Activated effector memory CD4-positive, alpha-beta T cell treated with anti-CD3 and anti-CD28 coated beads, Interleukin-2, amount 50 U/mL, for 16 hours (primary cell): ENCODE data around the gene TSSK2.

Experiments used
- DNase-seq: peaks from one replicate; pipeline ENCODE4 v3.0.0-alpha.2; 2020

TSSK2 gene

GRCh38 chr22:19125474-19126308 is 5.4 kb upstream of the TSSK2 start:
- DNase-seq = no peak

GRCh38 chr22:19126309-19127273 is 4.5 kb upstream of the TSSK2 start:
- DNase-seq = no peak

- DNase-seq = no peak
Observed at GRCh38 chr22:19127329-19128008, 3.6 kb upstream of the TSSK2 start.

DNA sequence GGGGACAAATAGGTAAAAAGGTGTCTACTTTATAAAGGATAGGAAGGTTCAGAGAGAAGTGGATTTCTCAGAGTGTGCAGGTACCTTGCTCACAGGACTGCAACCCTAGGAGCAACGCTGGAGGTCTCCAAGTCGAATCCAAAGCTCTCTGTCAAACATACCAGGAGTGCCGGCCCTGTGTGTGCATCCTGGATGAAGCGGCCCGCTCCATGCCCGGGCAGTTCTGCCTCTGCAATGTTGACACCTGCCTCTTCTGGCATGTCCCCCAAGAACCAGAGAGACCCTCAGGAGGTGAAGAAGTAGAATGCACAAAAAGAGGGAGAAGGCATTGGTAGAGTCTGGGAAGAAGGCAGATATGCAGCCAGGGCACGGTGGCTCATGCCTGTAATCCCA is 3.1 kb upstream of the TSSK2 start:
- no peak for DNase-seq

DNA sequence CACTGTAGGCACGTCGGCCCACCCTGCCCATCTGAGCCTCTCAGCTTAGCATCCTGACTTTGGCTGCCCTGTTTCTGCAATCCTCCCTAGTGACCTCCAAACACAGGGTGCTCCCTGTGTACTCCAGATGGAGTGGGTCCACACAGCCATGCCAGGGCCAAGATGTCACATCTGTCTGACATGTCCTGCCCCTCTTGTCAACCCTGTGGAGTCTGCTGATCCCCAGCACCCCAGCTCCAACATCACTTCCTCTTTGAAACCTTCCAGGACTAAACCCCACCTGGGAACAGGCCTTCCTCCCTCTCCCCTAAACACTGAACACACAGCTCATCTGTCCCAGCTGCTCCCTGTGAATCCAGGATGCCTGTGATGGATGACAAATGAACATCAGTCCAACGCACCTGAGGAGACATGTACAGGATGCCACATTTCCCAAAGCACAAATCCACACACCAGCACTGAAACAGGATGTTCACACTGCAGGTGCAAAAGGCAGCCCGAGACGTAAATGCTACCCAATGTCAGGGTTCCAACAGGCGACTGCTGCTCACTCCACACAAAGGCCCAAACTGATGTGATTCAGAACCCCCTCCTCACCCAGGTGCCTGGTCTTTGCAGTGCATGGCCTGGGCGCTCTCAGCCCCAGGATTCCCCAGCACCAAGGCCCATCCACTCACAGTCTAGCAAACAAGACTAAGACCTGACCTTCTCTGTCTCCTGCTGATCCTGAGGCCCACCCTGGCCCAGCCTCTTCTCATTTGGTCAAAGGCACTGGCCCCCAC is 2.0 kb upstream of the TSSK2 start:
- no peak for DNase-seq

GRCh38 chr22:19129871-19130270 is 1.2 kb upstream of the TSSK2 start:
- DNase-seq = no peak

DNA sequence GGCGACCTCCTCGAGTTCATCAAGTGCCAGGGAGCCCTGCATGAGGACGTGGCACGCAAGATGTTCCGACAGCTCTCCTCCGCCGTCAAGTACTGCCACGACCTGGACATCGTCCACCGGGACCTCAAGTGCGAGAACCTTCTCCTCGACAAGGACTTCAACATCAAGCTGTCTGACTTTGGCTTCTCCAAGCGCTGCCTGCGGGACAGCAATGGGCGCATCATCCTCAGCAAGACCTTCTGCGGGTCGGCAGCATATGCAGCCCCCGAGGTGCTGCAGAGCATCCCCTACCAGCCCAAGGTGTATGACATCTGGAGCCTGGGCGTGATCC is 542 bp downstream of the TSSK2 start:
- no peak for DNase-seq

DNA sequence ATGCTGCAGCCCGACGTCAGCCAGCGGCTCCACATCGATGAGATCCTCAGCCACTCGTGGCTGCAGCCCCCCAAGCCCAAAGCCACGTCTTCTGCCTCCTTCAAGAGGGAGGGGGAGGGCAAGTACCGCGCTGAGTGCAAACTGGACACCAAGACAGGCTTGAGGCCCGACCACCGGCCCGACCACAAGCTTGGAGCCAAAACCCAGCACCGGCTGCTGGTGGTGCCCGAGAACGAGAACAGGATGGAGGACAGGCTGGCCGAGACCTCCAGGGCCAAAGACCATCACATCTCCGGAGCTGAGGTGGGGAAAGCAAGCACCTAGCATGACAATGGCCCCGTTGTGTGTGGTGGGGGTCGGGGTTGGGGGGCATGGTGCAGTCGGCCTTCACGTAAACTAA is 1.0 kb downstream of the TSSK2 start:
- DNase-seq = no peak

DNA sequence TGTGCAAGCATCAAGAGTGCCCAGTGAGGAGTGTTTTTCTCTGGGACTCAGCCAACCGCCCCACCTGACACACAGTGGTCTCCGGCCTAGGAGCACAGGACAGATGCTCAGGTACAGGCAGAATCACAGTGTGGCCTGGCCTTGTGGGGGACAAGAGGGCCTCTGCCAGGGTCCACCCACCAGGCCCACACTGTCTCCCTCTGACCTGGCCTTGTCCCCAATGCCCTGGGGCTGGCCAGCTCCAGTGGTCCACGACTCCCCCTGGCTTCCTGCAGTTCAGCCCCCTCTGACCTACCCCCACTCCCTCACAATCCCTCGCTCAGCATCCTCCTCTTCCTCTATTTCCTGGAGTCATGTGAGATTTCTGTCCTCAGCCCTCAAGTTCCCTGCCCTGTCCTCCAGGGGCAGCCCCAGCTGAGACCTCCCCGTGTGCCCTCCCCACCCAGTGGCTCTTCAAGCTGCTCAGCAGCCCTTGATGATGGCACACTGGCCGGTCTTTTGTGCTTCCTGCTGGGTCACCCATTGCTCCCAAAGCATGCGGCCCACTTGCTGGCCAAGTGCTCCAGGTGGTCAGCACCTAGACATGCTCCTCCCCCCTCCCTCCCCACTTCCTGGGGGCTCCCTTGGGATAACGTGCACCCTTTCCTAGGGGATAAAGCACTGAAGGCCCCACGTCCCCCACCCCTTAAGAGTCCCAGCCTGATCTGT is 1.7 kb downstream of the TSSK2 start:
- DNase-seq = no peak

DNA sequence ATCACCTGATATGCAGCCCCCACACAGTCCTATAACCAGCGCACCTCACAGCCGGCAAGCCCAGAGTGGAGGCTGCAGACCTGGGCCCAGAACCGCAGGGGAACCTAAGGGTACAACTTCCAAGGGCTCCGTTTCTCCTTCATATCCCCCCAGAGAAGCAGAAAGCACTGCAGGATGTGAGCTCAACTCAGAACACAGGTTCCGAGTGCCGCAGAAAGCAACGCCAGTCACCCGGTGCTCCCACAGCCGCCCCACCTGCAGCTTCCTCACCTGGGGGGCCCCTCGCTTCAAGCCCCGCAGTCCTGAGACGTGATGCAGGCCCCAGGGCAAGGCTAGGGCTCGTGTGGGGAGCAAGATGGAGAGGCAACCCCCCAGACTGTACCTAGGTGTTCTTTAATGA is 2.5 kb downstream of the TSSK2 start:
- DNase-seq = no peak

DNA sequence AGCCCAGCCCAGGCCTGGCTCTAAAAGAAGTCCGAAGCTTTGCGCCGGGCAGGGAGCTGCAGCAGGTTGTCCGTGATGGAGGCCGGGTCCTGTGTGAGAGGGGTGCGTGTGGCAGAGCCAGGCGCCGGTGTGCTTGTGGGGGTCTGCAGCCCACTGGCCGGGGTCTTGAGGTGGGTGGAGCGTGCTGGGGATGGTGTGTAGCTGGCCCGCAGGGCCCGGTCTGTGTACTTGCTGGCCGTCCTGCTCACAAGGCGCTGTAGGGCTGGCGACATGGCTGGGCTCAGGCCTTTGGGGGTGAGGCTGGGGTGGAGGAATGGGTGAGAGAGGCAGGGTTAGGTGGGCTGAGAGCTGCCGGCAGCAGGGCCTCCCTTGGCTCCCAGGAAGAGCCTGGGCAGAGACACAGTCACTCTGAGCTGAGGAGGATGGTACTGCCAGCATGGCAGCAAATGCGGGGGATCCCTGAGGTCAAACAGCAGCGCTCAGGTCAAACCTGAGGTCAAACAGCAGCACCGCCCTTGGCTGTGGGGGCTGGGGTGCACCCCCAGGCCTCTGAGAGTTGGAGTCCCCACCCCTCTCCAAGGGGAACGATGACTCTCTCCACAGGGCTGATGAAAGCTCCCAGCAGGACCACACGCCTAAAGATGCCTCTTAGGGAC is 3.2 kb downstream of the TSSK2 start:
- no peak for DNase-seq

DNA sequence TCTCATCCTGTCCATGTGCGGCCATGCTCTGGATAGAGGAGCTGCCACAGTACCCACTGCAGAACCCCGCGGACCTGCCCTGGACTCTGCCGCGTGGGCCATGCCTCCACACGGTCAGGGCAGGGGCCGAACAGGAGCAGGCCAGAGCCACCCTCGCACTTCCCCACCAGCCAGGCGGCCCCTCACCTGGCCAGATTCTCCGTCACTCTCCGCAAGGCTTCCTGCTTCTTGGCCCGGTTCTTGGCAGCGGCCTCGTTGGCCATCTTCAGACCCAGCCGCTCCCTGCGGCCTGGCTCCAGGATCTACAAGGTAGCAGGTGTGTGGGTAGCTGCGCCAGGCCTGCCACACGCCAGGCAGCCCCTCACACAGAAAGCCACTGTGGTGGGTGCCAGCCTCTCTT is 3.8 kb downstream of the TSSK2 start:
- no peak for DNase-seq

- DNase-seq = no peak
Observed at GRCh38 chr22:19136915-19137314, 5.8 kb downstream of the TSSK2 start.

DNA sequence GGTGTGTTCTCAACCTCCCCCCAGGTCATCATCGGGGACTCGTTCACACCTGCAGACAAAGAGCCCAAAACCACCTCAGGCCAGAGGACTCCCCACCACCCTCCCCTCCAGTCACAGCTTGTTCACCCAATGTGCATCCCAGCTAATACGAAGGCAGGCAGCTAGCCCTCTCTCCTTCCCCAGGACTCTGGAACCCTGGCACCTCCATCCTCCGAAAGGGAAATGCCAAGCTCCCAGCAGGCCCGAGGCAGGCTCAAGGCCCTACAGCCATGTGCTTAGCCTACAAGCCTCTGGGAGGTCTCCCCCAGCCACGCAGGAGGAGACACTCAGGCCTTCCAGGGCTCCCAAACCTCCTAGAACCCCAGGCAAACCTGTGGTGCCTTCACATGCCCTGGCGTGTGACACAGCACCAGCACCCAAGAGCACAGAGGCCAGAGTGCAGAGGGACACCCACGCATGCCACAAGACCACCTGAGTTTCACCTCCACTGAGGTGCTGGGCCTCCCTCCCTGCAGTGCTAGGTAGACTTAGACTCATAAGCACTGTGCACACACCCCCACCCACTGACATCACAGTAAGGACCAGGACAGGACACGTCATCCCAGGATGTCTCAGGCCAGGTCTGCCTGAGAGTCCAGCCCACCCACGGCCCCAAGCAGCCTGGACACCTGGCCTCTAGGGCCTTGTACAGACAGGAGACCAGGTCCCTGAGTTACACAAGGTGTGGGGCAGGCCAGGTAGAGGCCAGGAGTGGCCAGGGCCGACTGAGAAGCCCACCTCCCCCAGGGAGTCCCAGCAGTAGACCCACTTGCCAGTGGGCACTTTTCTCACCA is 6.5 kb downstream of the TSSK2 start:
- DNase-seq = no peak

- no peak for DNase-seq
Observed at GRCh38 chr22:19138217-19139000, 7.3 kb downstream of the TSSK2 start.

DNA sequence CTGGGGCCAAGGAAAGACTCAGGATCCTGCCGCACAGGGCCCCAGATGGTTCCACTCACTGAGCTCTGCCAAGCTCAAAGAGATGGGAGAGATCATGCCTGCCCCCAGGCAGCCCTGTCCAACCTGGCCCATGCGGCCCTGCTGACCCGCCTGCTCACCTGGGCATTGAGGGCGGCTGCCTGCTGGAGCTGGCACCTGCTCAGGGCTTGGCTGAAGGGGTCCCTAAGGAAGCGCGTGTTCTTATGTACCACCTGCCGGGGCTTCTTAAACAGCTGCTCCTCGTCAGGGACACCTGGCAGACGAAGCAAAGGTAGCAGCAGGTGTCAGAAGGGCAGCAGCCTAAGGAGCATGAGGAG is 7.9 kb downstream of the TSSK2 start:
- DNase-seq = no peak

GRCh38 chr22:19139974-19140373 is 8.9 kb downstream of the TSSK2 start:
- no peak for DNase-seq

DNA sequence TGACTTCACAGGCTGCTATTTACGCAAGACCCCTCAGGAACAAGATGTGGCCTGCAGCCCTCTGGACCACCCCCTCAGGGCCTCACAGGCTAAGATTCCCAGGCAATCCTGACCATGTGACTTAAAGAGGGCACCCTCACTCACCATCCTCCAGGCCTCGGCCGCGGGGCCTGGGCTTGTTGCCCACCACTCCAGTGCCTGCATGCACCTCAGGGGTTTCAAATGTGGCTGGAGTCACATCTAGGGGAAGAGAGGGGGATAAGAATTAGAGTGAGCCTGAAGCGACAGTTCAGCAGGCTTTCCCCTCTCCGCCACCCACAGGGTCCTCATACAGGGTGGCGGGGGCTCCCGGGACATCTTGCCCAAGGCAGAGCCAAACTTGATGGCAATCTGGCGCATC is 11.3 kb downstream of the TSSK2 start:
- DNase-seq = no peak

GRCh38 chr22:19143212-19143611 is 12.1 kb downstream of the TSSK2 start:
- no peak for DNase-seq

- DNase-seq = peak; percentile 74
Observed at GRCh38 chr22:19143967-19144400, 12.9 kb downstream of the TSSK2 start.
